ENCODE measurements around the gene OR5B2.

The OR5B2 gene

GRCh38 chr11:58428021-58428420, at the start of gene OR5B2:
Gene OR5B2 (minus strand): TSS chr11:58428121. CDS start chr11:58423261, 4,860 bp downstream.
- no peak for TF ChIP-seq HOXA7 (CRISPR knock-in tag; IDR thresholded peaks at IDR 0.05; ENCODE audit: borderline replicate concordance)
- Histone ChIP-seq H3K36me3 (ENCODE audit: control insufficient read depth in 2 of 2, insufficient read depth in 1 of 2, low read length in 2 of 2) (no peaks in the 10 kb centered on the region), H3K27ac (ENCODE audit: extremely low read depth, low read depth, low read length) (no peak within 1 kb of the TSS), H3K4me3 (ENCODE audit: low read depth, low read length) (no peak within 1 kb of the TSS), H3K4me1 (ENCODE audit: control insufficient read depth, insufficient read depth, low read length) (no peaks in the 10 kb centered on the region), H3K9me3 (ENCODE audit: control insufficient read depth, insufficient read depth, low read depth, low read length) (no peaks in the 10 kb centered on the region)
- CTCF ChIA-PET = no interaction called here
- POLR2A ChIA-PET = no interaction called here

GRCh38 chr11:58471892-58472291, 44.0 kb upstream of the OR5B2 start:
- Histone ChIP-seq H3K36me3 (ENCODE audit: control insufficient read depth in 2 of 2, insufficient read depth in 1 of 2, low read length in 2 of 2) (no peaks in the 10 kb centered on the region), H3K4me1 (ENCODE audit: control insufficient read depth, insufficient read depth, low read length) (no peaks in the 10 kb centered on the region), H3K27ac (ENCODE audit: extremely low read depth, low read depth, low read length) (no peak overlapping the region), H3K9me3 (ENCODE audit: control insufficient read depth, insufficient read depth, low read depth, low read length) (no peaks in the 10 kb centered on the region), H3K4me3 (ENCODE audit: low read depth, low read length) (no peak overlapping the region)
- TF ChIP-seq SETDB1 (IDR thresholded peaks at IDR 0.05; ENCODE audit: insufficient read length, low read length) = peak; percentile 71
- TF ChIP-seq ZNF362 (tag by site-specific recombination; IDR thresholded peaks at IDR 0.05) = peak; percentile 38; the same call in 1 of the 2 replicates
- no peak for TF ChIP-seq ZNF48 (tag by site-specific recombination; IDR thresholded peaks at IDR 0.05)
- no peak for TF ChIP-seq ZNF510 (tag by site-specific recombination; IDR thresholded peaks at IDR 0.05; ENCODE audit: insufficient replicate concordance)
- POLR2A ChIA-PET = no interaction called here
- CTCF ChIA-PET = interaction anchor here (0.6 kb wide), 1 partner anchor 175 kb away, joined by 3 read pairs; no protein-coding TSS in a partner anchor

- CTCF ChIA-PET = no interaction called here
- POLR2A ChIA-PET = no interaction called here
- Histone ChIP-seq H3K36me3 (ENCODE audit: control insufficient read depth in 2 of 2, insufficient read depth in 1 of 2, low read length in 2 of 2) (no peaks in the 10 kb centered on the region), H3K4me1 (ENCODE audit: control insufficient read depth, insufficient read depth, low read length) (no peaks in the 10 kb centered on the region), H3K4me3 (ENCODE audit: low read depth, low read length) (no peak overlapping the region), H3K27ac (ENCODE audit: extremely low read depth, low read depth, low read length) (no peak overlapping the region), H3K9me3 (ENCODE audit: control insufficient read depth, insufficient read depth, low read depth, low read length) (no peaks in the 10 kb centered on the region)
- TF ChIP-seq MEIS1 (CRISPR knock-in tag; IDR thresholded peaks at IDR 0.05; ENCODE audit: borderline replicate concordance) (no peak), EGR2 (tag by site-specific recombination; IDR thresholded peaks at IDR 0.05; ENCODE audit: low read depth) (no peak), ZBTB20 (tag by site-specific recombination; IDR thresholded peaks at IDR 0.05) (no peak), ZNF792 (tag by site-specific recombination; IDR thresholded peaks at IDR 0.05) (no peak), PRDM2 (tag by site-specific recombination; IDR thresholded peaks at IDR 0.05; ENCODE audit: borderline replicate concordance) (no peak), FEZF1 (tag by site-specific recombination; IDR thresholded peaks at IDR 0.05) (no peak), ZNF26 (tag by site-specific recombination; IDR thresholded peaks at IDR 0.05) (no peak), OSR2 (tag by site-specific recombination; IDR thresholded peaks at IDR 0.05) (no peak), ZNF654 (tag by site-specific recombination; IDR thresholded peaks at IDR 0.05; ENCODE audit: low read depth) (no peak), ZNF639 (tag by site-specific recombination; IDR thresholded peaks at IDR 0.05) (no peak), ZNF16 (tag by site-specific recombination; IDR thresholded peaks at IDR 0.05; ENCODE audit: low read depth) (no peak), REST (tag by site-specific recombination; IDR thresholded peaks at IDR 0.05) (no peak)
These were observed 38.4 kb upstream of the OR5B2 start for GRCh38 chr11:58466293-58466692.
